GM10266 (cell line): ENCODE data around the gene APMAP.

ENCODE experiments used
- DNase-seq: peaks from one replicate; pipeline ENCODE4 v3.0.0; 2012; ENCODE audit errors: extremely low spot score
- CTCF ChIP-seq: IDR thresholded peaks from 2 replicates; pipeline ENCODE4 v1.5.1; 2012; ENCODE audit warnings: mild to moderate bottlenecking, low read depth; ENCODE audit not compliant: control insufficient read depth, insufficient read depth; ENCODE audit errors: missing control alignments

The APMAP gene

GRCh38 chr20:24979036-24979960, 13.3 kb downstream of the APMAP start:
- DNase-seq = no peak
- TF ChIP-seq CTCF = no peak

GRCh38 chr20:24978513-24978912, 14.0 kb downstream of the APMAP start:
- no peak for DNase-seq
- no peak for TF ChIP-seq CTCF

GRCh38 chr20:24977797-24978196, 14.8 kb downstream of the APMAP start:
- DNase-seq = no peak
- no peak for TF ChIP-seq CTCF

- DNase-seq = no peak
- TF ChIP-seq CTCF = no peak
Observed at GRCh38 chr20:24977336-24977735, 15.2 kb downstream of the APMAP start.

GRCh38 chr20:24972341-24972740, 20.2 kb downstream of the APMAP start:
- no peak for DNase-seq
- TF ChIP-seq CTCF = no peak

- TF ChIP-seq CTCF = no peak
- DNase-seq = no peak
Observed at GRCh38 chr20:24971376-24972101, 21.0 kb downstream of the APMAP start.

- no peak for DNase-seq
- TF ChIP-seq CTCF = no peak
Observed at GRCh38 chr20:24970754-24971153, 21.8 kb downstream of the APMAP start.
